ENCODE results near the gene TKTL1. TPM values are rescaled to one million over a fixed set of nuclear protein-coding genes. Genes with fewer than 3 reads are reported as not detected.

Gene TKTL1
- total and polyA plus RNA-seq, 3 donors from 2014 or later, result 224 to 268 (median 233) TPM

GRCh38 chrX:154355776-154356140 is 60.2 kb downstream of the TKTL1 start:
- WGBS, 2 donors, result 74% methylated on average over 6 of the region's 12 CpGs; no CpG with 5 or more reads in 1 of the 2 donors
- H3K9me3 ChIP-seq, result no peaks in the 10 kb centered on the region
- no peaks in the 10 kb centered on the region for H3K36me3 ChIP-seq (ENCODE audit: low read depth, missing control alignments)
- H3K27me3 ChIP-seq, result no peaks in the 10 kb centered on the region
- H3K4me3 ChIP-seq, result no peak overlapping the region
- no peaks in the 10 kb centered on the region for H3K4me1 ChIP-seq
- TF ChIP-seq POLR2A (IDR thresholded peaks at IDR 0.05), result no peak
- TF ChIP-seq CTCF (IDR thresholded peaks at IDR 0.05), result no peak
- no peak overlapping the region for H3K27ac ChIP-seq
- intact Hi-C loops (cut with DNase I; ENCODE audit: low total_unique reads), result no loop called here
- no peak for DNase-seq

- Histone ChIP-seq H3K9me3 (no peaks in the 10 kb centered on the region), H3K27me3 (no peaks in the 10 kb centered on the region), H3K27ac (no peak overlapping the region), H3K36me3 (ENCODE audit: low read depth, missing control alignments) (no peaks in the 10 kb centered on the region), H3K4me3 (no peak overlapping the region), H3K4me1 (no peaks in the 10 kb centered on the region)
- intact Hi-C loops (cut with DNase I; ENCODE audit: low total_unique reads), result no loop called here
- no peak for DNase-seq
- WGBS, 2 donors, result 78% methylated on average over 11 of the region's 13 CpGs; no CpG with 5 or more reads in 1 of the 2 donors
- TF ChIP-seq CTCF (IDR thresholded peaks at IDR 0.05) (no peak), POLR2A (IDR thresholded peaks at IDR 0.05) (no peak)
Observed at GRCh38 chrX:154356596-154356995, 61.0 kb downstream of the TKTL1 start.

- Histone ChIP-seq H3K27me3 (no peaks in the 10 kb centered on the region), H3K36me3 (ENCODE audit: low read depth, missing control alignments) (no peaks in the 10 kb centered on the region), H3K4me1 (no peaks in the 10 kb centered on the region), H3K4me3 (no peak overlapping the region), H3K27ac (no peak overlapping the region), H3K9me3 (no peaks in the 10 kb centered on the region)
- no peak for DNase-seq
- 88% methylated on average over 21 of the region's 27 CpGs; no CpG with 5 or more reads in 1 of the 2 donors for WGBS, 2 donors
- TF ChIP-seq POLR2A (IDR thresholded peaks at IDR 0.05), result no peak
- TF ChIP-seq CTCF (IDR thresholded peaks at IDR 0.05), result no peak
- intact Hi-C loops (cut with DNase I; ENCODE audit: low total_unique reads), result no loop called here
Observed at GRCh38 chrX:154357205-154357604, 61.6 kb downstream of the TKTL1 start.

GRCh38 chrX:154358011-154358410 is 62.4 kb downstream of the TKTL1 start:
- Histone ChIP-seq H3K9me3 (no peaks in the 10 kb centered on the region), H3K4me1 (no peaks in the 10 kb centered on the region), H3K4me3 (no peak overlapping the region), H3K36me3 (ENCODE audit: low read depth, missing control alignments) (no peaks in the 10 kb centered on the region), H3K27me3 (no peaks in the 10 kb centered on the region), H3K27ac (no peak overlapping the region)
- intact Hi-C loops (cut with DNase I; ENCODE audit: low total_unique reads), result no loop called here
- no peak for DNase-seq
- TF ChIP-seq CTCF (IDR thresholded peaks at IDR 0.05) (no peak), POLR2A (IDR thresholded peaks at IDR 0.05) (no peak)
- 83% methylated on average over 11 of the region's 11 CpGs; no CpG with 5 or more reads in 1 of the 2 donors for WGBS, 2 donors

GRCh38 chrX:154358829-154359228 is 63.2 kb downstream of the TKTL1 start:
- Histone ChIP-seq H3K4me3 (no peak overlapping the region), H3K4me1 (no peaks in the 10 kb centered on the region), H3K36me3 (ENCODE audit: low read depth, missing control alignments) (no peaks in the 10 kb centered on the region), H3K27ac (no peak overlapping the region), H3K9me3 (no peaks in the 10 kb centered on the region), H3K27me3 (no peaks in the 10 kb centered on the region)
- DNase-seq, result no peak
- 32% methylated on average over 3 of the region's 6 CpGs; no CpG with 5 or more reads in 1 of the 2 donors for WGBS, 2 donors
- TF ChIP-seq POLR2A (IDR thresholded peaks at IDR 0.05) (no peak), CTCF (IDR thresholded peaks at IDR 0.05) (no peak)
- intact Hi-C loops (cut with DNase I; ENCODE audit: low total_unique reads), result no loop called here

Measured in testis (tissue), 3 donors.